ENCODE results near the gene FGD3.

DNA sequence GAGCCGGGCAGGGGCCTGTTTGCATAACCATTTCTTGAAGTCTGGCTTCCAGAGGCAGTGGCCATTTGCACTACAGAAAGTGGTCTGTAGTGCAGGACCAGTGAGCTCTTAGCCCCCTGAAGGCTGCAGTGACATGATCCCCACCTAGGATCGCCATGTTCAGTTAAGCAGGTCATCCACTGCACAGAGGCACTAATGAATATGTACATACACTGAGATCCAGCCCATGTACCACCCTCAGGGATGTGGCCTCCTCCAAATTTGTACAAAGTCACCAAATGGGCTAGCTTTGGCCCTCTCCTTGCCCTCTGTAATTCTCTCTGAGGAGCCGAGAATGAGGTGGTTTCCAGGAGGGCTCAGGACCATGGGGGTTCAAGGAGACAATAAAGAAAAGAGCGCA, 102.9 kb downstream of the FGD3 start:
- TF ChIP-seq, protein P1, sequence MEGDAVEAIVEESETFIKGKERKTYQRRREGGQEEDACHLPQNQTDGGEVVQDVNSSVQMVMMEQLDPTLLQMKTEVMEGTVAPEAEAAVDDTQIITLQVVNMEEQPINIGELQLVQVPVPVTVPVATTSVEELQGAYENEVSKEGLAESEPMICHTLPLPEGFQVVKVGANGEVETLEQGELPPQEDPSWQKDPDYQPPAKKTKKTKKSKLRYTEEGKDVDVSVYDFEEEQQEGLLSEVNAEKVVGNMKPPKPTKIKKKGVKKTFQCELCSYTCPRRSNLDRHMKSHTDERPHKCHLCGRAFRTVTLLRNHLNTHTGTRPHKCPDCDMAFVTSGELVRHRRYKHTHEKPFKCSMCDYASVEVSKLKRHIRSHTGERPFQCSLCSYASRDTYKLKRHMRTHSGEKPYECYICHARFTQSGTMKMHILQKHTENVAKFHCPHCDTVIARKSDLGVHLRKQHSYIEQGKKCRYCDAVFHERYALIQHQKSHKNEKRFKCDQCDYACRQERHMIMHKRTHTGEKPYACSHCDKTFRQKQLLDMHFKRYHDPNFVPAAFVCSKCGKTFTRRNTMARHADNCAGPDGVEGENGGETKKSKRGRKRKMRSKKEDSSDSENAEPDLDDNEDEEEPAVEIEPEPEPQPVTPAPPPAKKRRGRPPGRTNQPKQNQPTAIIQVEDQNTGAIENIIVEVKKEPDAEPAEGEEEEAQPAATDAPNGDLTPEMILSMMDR (IDR thresholded peaks at IDR 0.05): no peak
- TF ChIP-seq POLR2AphosphoS5 (IDR thresholded peaks at IDR 0.05) (no peak), POLR2A (IDR thresholded peaks at IDR 0.05) (no peak), EP300 (IDR thresholded peaks at IDR 0.05) (no peak)

Measured in upper lobe of left lung (tissue), 4 donors.